H1 (cell line): ENCODE data around the gene IRF2BP1. TPM values are rescaled to one million over a fixed set of nuclear protein-coding genes. Genes with fewer than 3 reads are reported as not detected.

Source experiments
- BACH1 ChIP-seq: IDR thresholded peaks from 2 replicates; pipeline ENCODE4 v1.6.1; 2012; ENCODE audit warnings: low read length, improper control_type of control experiment
- BRCA1 ChIP-seq: IDR thresholded peaks from 2 replicates; pipeline ENCODE4 v1.6.1; 2012; ENCODE audit warnings: low read depth, low read length, improper control_type of control experiment
- CBX8 ChIP-seq: fragments of 300-800, 300-1000 bp; sonication (generic); IDR thresholded peaks from 2 replicates; pipeline ENCODE4 v1.7.1; 2016; ENCODE audit warnings: low read depth, low read length, borderline replicate concordance
- CHD2 ChIP-seq: IDR thresholded peaks from 2 replicates; pipeline ENCODE4 v1.6.1; 2012; ENCODE audit warnings: low read length, improper control_type of control experiment
- CTBP2 ChIP-seq: IDR thresholded peaks from 2 replicates; pipeline ENCODE4 v1.7.0; 2011; ENCODE audit warnings: borderline replicate concordance, mild to moderate bottlenecking, moderate library complexity, mixed read lengths, low read length; ENCODE audit not compliant: insufficient read depth, insufficient read length
- HDAC6 ChIP-seq: IDR thresholded peaks from one replicate; pipeline ENCODE4 v1.7.1; 2012; ENCODE audit warnings: low read depth, mild to moderate bottlenecking, inconsistent platforms, low read length, moderate library complexity
- JUN ChIP-seq: IDR thresholded peaks from 2 replicates; pipeline ENCODE4 v1.6.1; 2011; ENCODE audit warnings: low read depth, mild to moderate bottlenecking, improper control_type of control experiment, low read length
- NRF1 ChIP-seq: IDR thresholded peaks from 2 replicates; pipeline ENCODE4 v1.6.1; 2011; ENCODE audit warnings: mild to moderate bottlenecking, low read depth, low read length, improper control_type of control experiment
- PHF8 ChIP-seq: fragments of 200-600 bp; sonication (generic); conservative IDR thresholded peaks from 2 replicates; pipeline ENCODE4 v1.7.1; 2012; ENCODE audit warnings: low read depth, mild to moderate bottlenecking, inconsistent platforms, low read length, moderate library complexity
- RNF2 ChIP-seq: fragments of 200-900, 300-1000 bp; sonication (generic); IDR thresholded peaks from 2 replicates; pipeline ENCODE4 v1.7.1; 2016; ENCODE audit warnings: borderline replicate concordance, low read depth, mild to moderate bottlenecking, antibody characterized with exemption, low read length; ENCODE audit not compliant: poor library complexity, severe bottlenecking; ENCODE audit errors: missing control alignments
- SAP30 ChIP-seq: fragments of 300-600 bp; sonication (generic); IDR thresholded peaks from 2 replicates; pipeline ENCODE4 v1.7.1; 2012; ENCODE audit warnings: low read length, moderate library complexity, mild to moderate bottlenecking, inconsistent platforms; ENCODE audit not compliant: insufficient read depth, insufficient replicate concordance
- SIN3A ChIP-seq, 2 experiments: IDR thresholded peaks in 1 of 2; conservative IDR thresholded peaks in 1 of 2; 2 replicates each; pipeline ENCODE4 v1.6.1; 2011 to 2012; ENCODE audit warnings: low read length in 2 of 2, improper control_type of control experiment in 1 of 2, low read depth in 1 of 2, mild to moderate bottlenecking in 1 of 2
- SP4 ChIP-seq: IDR thresholded peaks from 2 replicates; pipeline ENCODE4 v1.6.1; 2012; ENCODE audit warnings: low read length, inconsistent platforms
- TAF7 ChIP-seq: optimal IDR thresholded peaks from 2 replicates; pipeline ENCODE3; 2011; ENCODE audit warnings: low read depth, mild to moderate bottlenecking, inconsistent platforms, low read length, moderate library complexity, borderline replicate concordance
- TBP ChIP-seq: IDR thresholded peaks from 2 replicates; pipeline ENCODE4 v1.6.1; 2011; ENCODE audit warnings: low read depth, low read length, improper control_type of control experiment
- YY1 ChIP-seq: IDR thresholded peaks from 2 replicates; pipeline ENCODE4 v1.6.1; 2011; ENCODE audit warnings: low read depth, mild to moderate bottlenecking, low read length
- ZNF274 ChIP-seq: IDR thresholded peaks from 2 replicates; pipeline ENCODE4 v1.7.0; 2012; ENCODE audit warnings: low read length, borderline replicate concordance; ENCODE audit errors: extremely low read depth
- polyA plus RNA-seq, 7 experiments: library from polyadenylated mRNA; depleted of rRNA in 3 of 7; stranded (reverse) in 5 of 7; unstranded in 2 of 7; fragments of >200 nt in 5 of 7; fragments of 200-250 nt in 2 of 7; gene quantifications; 1 replicate in 5 of 7; 2 replicates in 1 of 7; 4 replicates in 1 of 7; pipeline versions ENCODE4 v1.2.1 to v1.2.3, GENCODE V29; 2011 to 2013; ENCODE audit warnings: missing spikeins in 2 of 7, mixed read lengths in 2 of 7
- total RNA-seq: library from RNA; stranded (reverse); fragmentation: NEBNext Ultra II Directional; extraction: Animal tissue kit (Norgen Biotek cat#: 25700); gene quantifications from 2 replicates; pipeline ENCODE4 v1.2.1, GENCODE V29; 2021
- TF ChIP-seq, protein P1 (sequence below): IDR thresholded peaks from 2 replicates; pipeline ENCODE4 v1.6.1; 2012; ENCODE audit warnings: inconsistent platforms

Gene IRF2BP1
- total and polyA plus RNA-seq, 2 of the 8 experiments (the other 6 are each of a cell fraction or from before 2014, with no cell fraction given): 12.1 to 24.4 TPM

DNA sequence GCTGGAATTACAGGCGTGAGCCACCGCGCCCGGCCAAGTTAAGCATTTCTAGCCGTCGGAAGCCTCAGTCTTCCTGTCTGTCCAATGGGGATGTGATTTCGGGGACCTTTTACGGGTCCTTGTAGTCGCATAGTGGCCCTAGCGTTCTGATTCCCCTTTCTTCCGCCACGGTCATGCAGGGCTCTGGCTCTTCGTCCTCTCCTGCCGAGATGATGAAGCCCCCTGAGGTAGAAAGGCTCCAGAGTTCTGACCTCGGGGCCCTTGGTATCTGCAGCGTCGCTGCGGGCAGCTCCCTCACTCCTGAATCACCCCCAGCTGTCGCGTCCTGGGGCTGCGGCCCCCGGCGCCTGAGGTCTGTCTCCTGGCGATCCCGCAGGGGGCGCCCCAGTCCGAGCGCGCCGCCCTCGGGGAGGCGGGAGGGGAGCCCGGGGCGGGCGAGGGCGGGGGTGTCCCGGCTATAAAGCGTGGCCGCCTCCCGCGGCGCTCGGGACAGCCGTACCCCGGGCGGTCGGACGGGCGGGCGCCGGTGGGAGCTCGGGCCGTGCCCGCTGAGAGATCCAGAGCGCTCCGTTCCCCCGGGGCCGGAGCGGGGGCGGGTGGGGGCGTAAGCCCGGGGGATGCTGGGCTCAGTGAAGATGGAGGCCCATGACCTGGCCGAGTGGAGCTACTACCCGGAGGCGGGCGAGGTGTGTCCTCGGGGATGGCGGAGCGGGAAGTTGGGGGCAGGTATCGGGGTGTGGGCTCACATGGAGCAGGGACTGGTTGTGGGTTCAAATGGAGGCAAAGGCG lies 21.9 kb downstream of the IRF2BP1 start, which contains the start of gene FOXA3 (continued):
- no peak for TF ChIP-seq SIN3A (conservative IDR thresholded peaks at IDR 0.05 in 1 of 2, IDR thresholded peaks at IDR 0.05 in 1 of 2; ENCODE audit: low read depth in 1 of 2, low read length in 2 of 2)
- no peak for TF ChIP-seq CTBP2
- TF ChIP-seq RNF2: no peak
- no peak for TF ChIP-seq HDAC6
- no peak for TF ChIP-seq JUN
- no peak for TF ChIP-seq ZNF274
- TF ChIP-seq CHD2: no peak
- TF ChIP-seq PHF8: peak; percentile 42
- no peak for TF ChIP-seq BACH1
- no peak for TF ChIP-seq NRF1
- no peak for TF ChIP-seq SAP30
- peak; percentile 9 for TF ChIP-seq TBP
- TF ChIP-seq YY1: peak; percentile 9; the same call in 1 of the 2 replicates
- no peak for TF ChIP-seq TAF7
- TF ChIP-seq, protein P1, sequence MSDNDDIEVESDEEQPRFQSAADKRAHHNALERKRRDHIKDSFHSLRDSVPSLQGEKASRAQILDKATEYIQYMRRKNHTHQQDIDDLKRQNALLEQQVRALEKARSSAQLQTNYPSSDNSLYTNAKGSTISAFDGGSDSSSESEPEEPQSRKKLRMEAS: no peak
- no peak; the same call in 1 of the 2 replicates for TF ChIP-seq SP4
- TF ChIP-seq CBX8: no peak
- no peak for TF ChIP-seq BRCA1
